HG02642 (cell line): Measurements from ENCODE around the gene PXMP2.

ENCODE experiments used
- ATAC-seq: cut with Tn5 transposase; IDR thresholded peaks from one replicate; pipeline ENCODE4 v1.9.1; 2021; ENCODE audit warnings: mild to moderate bottlenecking; ENCODE audit not compliant: unreplicated experiment, poor library complexity

The PXMP2 gene

GRCh38 chr12:132719141-132719953, 32.0 kb downstream of the PXMP2 start:
- ATAC-seq: no peak

GRCh38 chr12:132719954-132720324, 32.6 kb downstream of the PXMP2 start:
- ATAC-seq: no peak

GRCh38 chr12:132720606-132721345, 33.4 kb downstream of the PXMP2 start:
- ATAC-seq: no peak

- no peak for ATAC-seq
Observed at GRCh38 chr12:132723015-132723763, 35.8 kb downstream of the PXMP2 start.

- ATAC-seq: no peak
Observed at GRCh38 chr12:132723764-132724140, 36.4 kb downstream of the PXMP2 start.

GRCh38 chr12:132724506-132725241, 37.3 kb downstream of the PXMP2 start:
- ATAC-seq: no peak

- ATAC-seq: no peak
Observed at GRCh38 chr12:132726386-132726785, 39.0 kb downstream of the PXMP2 start.

GRCh38 chr12:132727091-132727794, 39.9 kb downstream of the PXMP2 start:
- ATAC-seq: no peak

GRCh38 chr12:132728502-132728901, 41.1 kb downstream of the PXMP2 start:
- ATAC-seq: no peak

GRCh38 chr12:132729541-132730320, 42.3 kb downstream of the PXMP2 start:
- ATAC-seq: no peak

- ATAC-seq: no peak
Observed at GRCh38 chr12:132730353-132730752, 43.0 kb downstream of the PXMP2 start.

- no peak for ATAC-seq
Observed at GRCh38 chr12:132731574-132731973, 44.2 kb downstream of the PXMP2 start.

- no peak for ATAC-seq
Observed at GRCh38 chr12:132734206-132734605, 46.8 kb downstream of the PXMP2 start.

GRCh38 chr12:132735496-132735895, 48.1 kb downstream of the PXMP2 start:
- ATAC-seq: no peak

GRCh38 chr12:132736378-132736777, 49.0 kb downstream of the PXMP2 start:
- no peak for ATAC-seq

GRCh38 chr12:132736913-132737312, 49.5 kb downstream of the PXMP2 start:
- ATAC-seq: no peak

- ATAC-seq: no peak
Observed at GRCh38 chr12:132739600-132740312, 52.4 kb downstream of the PXMP2 start.

- ATAC-seq: no peak
Observed at GRCh38 chr12:132740313-132740646, 52.9 kb downstream of the PXMP2 start.

- no peak for ATAC-seq
Observed at GRCh38 chr12:132740652-132741051, 53.3 kb downstream of the PXMP2 start.
